ENCODE measurements around the gene CDK5RAP2. TPM values are rescaled to one million over a fixed set of nuclear protein-coding genes. Genes with fewer than 3 reads are reported as not detected.
A peak's percentile ranks its signal among the peaks of the same experiment; 100 is the strongest.
"Not testable (repeated sequence)": the region's sequence is repeated elsewhere in the genome, so short reads cannot be mapped to it uniquely, and the experiment has no call there.

CDK5RAP2 gene
- 48.2 TPM for total RNA-seq
- long read RNA-seq, full-length matches to known transcripts: 2 of 49 reads
- long read RNA-seq, partial matches to known transcripts: 26 of 49 reads
- long read RNA-seq, other reads (novel, unspliced or antisense): 21 of 49 reads

DNA sequence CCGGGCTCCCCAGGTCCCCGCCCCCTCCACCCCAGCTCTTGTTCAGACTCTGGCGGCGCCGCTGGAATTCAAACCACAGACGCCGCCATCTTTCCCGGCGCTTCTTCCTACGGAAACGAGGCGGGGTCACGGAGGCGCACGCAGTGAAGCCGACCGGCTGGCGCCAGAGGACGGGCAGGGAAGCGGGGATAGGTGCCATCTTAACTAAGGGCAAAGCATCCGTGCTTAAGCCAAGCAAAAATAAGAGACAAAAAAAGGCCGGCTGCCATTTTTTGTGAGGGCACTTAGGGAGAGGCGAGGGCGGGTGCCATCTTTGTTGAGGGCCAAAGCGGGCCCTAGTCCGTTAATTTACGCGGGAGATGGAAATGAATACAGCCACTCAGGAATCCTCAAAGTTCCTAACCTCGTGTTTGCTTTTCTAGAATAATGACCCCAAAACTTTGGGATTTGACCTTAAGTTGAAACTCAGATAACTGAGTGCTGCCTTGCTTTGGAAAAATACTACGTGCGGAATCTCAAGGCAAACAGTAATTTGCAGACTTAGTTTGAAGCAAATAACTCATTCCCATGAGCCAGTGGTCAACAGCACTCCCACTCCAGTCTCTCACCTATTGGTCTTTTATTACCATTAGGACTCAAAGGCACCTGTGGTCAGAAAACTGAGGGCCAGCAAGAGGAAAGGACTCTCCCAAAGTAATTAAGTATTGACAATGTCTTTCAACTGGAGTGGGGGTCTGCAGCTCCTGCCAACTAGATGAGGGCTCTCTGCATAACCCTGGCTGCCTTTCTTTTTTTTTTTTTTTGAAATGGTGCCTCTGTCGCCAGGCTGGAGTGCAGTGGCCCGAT is at the start of gene CDK5RAP2:
Gene CDK5RAP2, minus strand, starts transcription at position 117 of the 846 bp plus-strand sequence. CDS start 189 bp downstream, outside the sequence.
- intact Hi-C loops (cut with DNase I): no loop called here
- DNase-seq (ENCODE audit: low spot score): peak; percentile 97

DNA sequence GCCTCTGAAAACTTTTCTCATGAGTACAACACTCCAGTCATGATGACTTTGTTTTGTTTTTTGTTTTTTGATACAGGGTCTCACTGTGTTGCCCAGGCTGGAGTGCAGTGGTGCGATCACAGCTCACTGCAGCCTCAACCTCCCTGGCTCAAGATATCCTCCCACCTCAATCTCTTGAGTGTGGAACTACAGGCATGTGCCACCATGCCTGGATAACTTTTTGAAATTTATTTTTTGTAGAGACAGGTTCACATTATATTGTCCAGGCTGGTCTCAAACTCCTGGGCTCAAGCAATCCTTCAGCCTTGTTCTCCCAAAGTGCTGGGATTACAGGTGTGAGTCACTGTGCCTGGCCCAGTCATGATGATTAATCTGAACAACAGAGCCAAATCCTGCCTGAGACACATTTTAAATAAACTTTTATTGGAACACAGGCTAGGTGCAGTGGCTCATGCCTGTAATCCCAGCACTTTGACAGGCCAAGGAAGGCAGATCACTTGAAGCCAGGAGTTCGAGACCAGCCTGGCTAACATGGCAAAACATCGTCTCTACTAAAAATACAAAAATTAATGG is 49.0 kb upstream of the CDK5RAP2 start:
- intact Hi-C loops (cut with DNase I): not testable (repeated sequence)

DNA sequence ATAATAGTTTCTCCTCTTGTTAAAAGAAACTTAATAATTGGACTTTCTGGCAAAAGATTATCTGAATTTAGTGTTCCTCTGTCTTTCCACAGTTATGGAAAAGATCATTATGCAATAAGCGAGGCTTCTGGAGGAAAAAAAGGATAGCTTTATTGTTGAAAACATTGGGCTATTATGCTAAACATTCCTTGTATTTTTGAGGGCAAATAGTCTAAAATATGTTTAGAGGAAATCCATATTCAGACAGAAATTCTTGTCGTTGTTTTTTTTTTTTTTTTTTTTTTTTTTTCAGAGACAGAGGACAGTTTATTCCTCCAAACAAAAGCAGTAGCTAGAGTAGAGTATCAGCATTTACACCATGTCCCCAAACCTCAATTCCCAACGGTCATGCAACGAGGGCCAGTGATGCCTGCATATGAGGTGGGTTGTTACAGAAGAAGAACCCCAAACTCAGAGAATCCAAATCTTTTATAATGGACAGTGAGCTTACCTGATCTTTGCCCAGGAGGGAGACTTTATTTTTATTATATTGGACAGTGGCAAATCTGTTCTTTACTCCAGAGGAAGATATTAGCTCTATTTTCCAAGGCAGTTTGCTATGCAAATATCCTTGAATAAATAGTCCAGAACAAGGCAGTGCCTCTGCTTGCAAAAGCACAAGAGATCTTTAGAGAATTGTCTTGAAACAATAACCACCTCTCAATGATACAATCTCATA is 48.4 kb upstream of the CDK5RAP2 start:
- intact Hi-C loops (cut with DNase I): no loop called here
- DNase-seq (ENCODE audit: low spot score): no peak

More for the DNA sequence above, 49.0 kb upstream of the CDK5RAP2 start:
- not testable (repeated sequence) for DNase-seq (ENCODE audit: low spot score)

DNA sequence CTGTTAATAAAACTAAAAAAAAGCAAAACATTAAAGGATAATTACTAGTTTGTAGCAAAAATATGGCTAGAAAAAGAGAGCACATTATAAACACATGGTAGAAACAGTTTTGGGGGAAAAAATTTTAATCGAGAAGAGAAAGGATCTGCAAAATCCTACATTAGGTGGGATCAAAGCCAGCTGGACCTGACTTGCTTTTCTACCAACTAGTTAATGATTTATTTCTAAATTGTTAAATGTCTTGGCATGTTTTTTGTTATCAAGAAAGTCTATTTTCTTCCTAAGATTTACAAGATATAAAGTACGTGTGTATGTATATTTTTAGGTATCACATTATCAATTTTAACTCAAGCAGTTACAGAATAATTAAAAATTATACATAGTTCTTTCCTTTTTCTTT is 47.1 kb upstream of the CDK5RAP2 start:
- intact Hi-C loops (cut with DNase I): no loop called here
- no peak for DNase-seq (ENCODE audit: low spot score)

DNA sequence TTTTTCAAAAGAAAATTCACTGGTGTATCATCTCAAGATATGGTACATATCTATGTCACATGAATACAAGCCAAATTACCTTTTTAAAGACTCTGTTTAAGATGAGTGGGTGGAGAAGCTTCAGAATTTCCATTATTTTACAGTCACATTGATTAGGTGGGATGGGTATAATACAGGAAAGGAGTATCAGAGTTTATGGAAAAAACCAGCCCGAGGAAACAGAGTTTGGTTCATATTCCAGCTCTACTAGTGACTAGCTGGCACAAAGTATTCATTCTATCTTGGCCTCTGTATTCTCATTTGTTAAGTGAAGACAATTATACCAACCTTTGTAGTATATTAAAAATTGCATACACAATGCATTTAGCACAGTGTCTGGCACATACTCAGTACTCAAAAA is 46.5 kb upstream of the CDK5RAP2 start:
- no peak for DNase-seq (ENCODE audit: low spot score)
- intact Hi-C loops (cut with DNase I): no loop called here

DNA sequence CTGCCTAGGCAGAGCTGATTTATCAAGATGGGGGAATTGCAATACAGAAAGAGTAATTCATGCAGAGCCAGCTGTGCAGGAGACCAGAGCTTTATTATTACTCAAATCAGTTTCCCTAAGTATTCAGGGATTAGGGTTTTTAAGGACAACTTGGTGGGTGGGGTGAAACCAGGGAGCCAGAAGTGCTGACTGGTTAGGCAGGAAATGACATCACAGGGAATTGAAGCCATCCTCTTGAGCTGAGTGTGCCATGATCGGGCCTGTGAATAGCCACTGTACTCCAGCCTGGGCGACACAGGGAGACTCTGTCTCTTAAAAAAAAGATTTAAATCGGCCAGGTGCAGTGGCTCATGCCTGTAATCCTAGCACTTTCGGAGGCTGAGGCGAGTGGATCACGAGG is 45.3 kb upstream of the CDK5RAP2 start:
- intact Hi-C loops (cut with DNase I): no loop called here
- DNase-seq (ENCODE audit: low spot score): no peak

DNA sequence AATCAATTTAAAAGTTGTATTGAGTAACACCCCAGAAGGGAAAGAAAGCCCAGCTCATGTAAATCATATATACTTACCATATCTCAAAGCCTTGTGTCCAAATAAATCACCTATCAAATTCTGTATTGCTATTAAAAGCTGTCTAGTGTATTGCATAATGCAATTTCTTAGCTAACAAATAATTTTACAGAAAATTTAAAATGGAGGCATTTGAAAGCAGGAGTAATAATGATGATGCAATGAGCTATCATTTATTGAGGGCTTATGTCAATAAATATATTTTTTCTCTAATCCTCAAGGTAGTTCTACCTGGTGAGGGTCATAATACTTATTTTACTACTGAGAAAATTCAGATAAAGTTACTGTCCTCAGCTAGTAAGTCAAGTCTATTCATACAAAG is 42.8 kb upstream of the CDK5RAP2 start:
- intact Hi-C loops (cut with DNase I): no loop called here

DNA sequence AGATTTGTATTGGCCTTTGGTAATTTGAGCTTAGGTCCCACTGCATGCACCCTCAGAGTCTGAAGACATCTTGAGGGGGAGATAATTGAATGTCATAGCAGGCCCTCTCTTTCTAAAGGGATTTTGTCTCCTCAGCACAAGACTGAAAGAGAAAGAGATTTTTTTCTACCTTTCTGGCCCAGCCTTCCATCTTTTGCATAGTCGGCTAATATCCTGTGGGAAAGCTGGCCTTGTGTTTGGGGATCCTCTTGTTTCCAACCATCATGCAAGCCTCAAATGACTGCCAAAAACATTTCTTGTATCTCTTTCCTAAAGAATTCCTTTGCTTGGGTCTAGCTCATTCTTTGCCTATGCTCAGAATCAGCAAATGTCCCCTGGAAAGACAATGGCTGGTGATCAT is 42.0 kb upstream of the CDK5RAP2 start:
- intact Hi-C loops (cut with DNase I): no loop called here
- DNase-seq (ENCODE audit: low spot score): no peak

More for the DNA sequence above, 42.8 kb upstream of the CDK5RAP2 start:
- no peak for DNase-seq (ENCODE audit: low spot score)

DNA sequence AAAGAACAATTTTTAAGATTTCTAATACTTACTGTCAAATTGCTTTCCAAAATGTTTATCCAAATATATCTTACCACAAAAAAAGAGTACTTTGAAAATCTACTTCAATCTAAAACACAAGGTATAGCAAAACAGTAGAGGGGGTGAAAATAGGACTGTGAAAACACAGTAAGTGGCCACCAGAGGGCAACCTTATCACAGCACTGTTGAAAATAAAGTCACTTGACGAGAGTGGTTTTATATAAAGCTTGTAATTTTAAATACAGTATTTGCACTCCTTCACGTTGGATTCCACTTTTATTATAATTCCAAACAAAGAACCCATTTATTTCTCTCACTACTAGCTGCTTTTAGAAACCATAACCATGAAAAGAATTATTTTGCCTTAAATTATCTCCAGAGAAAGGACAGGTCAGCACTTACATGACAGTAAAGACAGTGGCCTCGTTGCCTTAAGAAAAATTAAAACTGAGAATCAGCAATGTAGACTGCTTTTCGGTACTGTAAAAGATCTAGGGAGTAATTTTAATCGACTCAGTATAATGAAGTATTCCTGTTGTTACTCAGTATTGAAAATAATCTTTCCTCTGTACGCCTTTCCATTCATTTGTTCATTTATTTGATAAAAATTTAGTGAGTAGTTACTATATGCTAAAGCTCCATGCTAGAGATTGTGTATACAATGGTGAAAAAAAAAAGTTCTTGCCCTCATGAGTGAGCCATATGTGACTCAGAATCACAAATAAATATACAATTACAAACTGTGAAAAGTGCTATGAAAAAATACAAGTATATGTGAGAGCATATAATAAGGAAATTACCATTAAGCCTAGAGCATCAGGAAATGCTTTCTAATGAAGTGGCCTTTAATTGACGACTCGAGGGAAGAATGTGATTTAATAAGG is 40.0 kb upstream of the CDK5RAP2 start:
- DNase-seq (ENCODE audit: low spot score): no peak
- intact Hi-C loops (cut with DNase I): no loop called here

DNA sequence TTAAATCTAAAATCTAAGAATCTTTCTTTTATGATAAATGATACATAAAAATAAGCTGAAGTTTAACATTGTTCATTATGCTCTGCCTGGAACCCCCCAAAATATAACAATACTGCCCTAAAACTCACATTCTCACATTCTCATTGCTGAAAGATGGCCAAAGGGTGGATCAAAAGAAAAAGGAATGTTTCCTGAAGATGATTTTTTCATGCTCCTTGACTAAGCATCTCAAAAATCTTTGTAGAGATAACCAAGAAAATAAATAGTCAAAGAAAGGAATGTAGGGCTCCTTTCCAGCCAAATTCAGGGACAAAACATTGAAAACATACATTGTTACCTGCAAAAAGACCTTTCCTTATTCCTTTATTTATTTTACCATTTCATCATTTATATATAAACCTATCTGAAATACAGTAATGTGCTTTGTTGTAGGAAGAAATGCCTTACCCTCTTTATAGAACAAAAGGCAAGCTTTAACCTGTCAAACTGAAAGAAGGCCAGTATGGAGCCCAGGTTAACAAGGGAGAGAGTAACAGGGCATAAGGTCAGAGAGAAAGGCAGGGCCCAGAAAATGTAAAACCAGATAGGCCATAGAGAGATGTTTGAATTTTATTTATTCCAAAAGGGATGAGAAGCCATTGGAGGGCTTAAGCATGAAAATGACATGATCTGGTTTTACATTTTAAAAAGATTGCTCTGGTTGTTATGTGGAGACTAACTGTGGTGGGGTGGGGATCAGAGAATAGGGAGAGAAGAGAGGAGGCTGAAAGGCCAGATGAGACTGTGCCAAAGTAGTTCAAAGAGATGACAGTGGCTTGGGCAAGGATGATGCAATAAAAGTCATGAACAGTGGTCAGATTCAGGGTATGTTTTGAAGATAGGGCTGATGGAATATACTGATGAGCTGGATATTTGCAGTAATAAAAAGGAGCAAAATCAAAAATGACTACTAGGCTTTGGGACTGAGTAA is 37.3 kb upstream of the CDK5RAP2 start:
- DNase-seq (ENCODE audit: low spot score): no peak
- intact Hi-C loops (cut with DNase I): no loop called here

DNA sequence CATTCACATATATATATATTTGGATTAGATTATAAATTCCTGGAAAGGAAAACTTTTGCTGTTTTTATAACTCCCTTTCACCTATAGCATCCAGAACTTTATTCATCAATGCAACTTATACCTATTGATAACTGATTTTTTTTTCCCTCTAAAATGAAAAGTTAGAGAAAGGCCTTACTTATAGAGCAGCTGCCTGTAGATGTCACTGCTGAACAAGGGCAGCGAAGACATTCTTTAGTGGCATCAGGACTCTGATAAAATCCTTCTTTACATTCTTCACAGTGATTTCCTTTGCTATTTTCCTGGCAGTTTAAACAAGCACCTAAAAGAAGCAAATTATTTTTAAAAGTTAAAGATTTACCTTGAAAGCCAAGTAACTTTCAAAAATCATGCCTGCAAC is 32.3 kb upstream of the CDK5RAP2 start:
- intact Hi-C loops (cut with DNase I): no loop called here
- DNase-seq (ENCODE audit: low spot score): no peak

DNA sequence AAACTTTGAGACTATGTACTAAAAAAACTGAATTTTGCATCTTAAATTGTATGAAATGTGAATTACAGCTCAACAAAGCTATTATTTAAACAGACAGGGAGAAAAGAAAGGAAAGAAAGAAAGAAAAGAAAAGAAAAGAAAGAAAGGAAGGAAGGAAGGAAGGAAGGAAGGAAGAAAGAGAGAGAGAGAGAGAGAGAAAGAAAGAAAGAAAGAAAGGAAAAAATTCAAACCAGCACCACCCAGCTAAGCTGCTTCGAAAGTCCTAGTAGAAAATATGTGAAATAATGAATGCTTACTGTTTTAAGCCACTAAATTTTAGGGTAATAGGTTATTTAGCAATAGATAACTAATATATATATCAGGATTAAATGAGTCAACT is 31.7 kb upstream of the CDK5RAP2 start:
- DNase-seq (ENCODE audit: low spot score): no peak
- intact Hi-C loops (cut with DNase I): no loop called here

DNA sequence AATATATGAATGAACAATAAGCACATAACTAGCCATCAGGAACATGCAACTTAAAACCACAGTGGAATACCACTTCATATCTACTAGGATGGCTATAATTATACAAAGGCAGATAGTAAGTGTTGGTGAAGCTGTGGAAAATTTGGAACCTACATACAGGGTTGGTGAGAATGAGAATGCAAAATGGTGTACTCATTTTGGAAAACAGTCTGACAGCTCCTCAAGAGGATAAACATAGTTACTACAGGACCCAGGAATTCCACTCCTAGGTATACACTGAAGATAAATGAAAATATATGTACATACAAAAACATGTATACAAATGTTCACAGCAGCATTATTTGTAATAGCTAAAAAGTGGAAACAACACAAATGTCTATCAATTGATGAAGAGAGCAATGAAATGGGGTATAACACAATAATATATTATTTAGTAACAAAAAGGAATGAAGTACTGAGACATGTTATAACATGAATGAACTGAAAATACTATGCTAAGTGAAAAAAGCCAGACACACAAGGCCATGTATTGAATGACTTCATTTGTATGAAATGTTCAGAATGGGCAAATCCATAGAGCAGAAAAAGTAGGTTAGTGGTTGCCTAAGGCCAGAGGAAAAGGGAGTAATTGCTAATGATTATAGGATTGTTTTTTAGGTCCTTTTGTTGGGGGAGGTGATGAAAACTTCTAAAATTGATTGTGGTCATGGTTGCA is 31.2 kb upstream of the CDK5RAP2 start:
- intact Hi-C loops (cut with DNase I): no loop called here
- no peak for DNase-seq (ENCODE audit: low spot score)

DNA sequence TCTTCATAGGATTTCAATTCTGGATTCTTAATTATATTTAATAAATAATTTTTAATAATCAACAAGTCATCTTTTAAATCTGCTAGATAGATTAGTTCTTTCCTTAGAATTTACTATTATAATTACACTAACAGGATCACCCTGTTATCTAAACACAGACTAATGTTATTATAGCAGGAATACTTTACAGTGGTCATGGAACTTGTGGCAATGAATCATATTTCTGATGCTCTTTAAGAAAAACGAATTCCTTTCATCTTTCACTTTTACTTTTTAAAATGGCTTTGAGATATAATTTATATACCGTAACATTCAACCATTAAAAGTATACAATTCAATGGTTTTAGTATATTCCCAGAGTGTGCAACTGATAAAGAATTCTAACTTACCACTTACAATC is 29.7 kb upstream of the CDK5RAP2 start:
- DNase-seq (ENCODE audit: low spot score): no peak
- intact Hi-C loops (cut with DNase I): no loop called here

DNA sequence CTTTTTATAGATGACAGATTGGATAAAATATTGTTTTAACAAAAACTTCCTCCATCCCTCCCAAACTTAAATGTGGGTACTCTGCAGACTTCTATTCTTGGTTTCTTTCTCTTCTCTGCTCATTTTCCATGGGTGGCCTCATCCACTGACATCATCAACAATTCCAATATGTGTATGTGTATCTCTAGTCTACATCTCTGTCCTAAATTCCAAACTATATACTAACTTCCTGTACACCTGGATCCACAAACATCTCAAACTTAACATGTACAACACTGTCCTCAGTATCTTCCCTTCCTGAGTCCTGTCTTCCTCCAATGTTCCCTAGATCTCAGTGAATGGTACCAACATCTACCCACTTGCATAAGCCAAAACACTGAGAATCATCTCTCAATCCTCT is 28.5 kb upstream of the CDK5RAP2 start:
- intact Hi-C loops (cut with DNase I): no loop called here
- DNase-seq (ENCODE audit: low spot score): no peak

DNA sequence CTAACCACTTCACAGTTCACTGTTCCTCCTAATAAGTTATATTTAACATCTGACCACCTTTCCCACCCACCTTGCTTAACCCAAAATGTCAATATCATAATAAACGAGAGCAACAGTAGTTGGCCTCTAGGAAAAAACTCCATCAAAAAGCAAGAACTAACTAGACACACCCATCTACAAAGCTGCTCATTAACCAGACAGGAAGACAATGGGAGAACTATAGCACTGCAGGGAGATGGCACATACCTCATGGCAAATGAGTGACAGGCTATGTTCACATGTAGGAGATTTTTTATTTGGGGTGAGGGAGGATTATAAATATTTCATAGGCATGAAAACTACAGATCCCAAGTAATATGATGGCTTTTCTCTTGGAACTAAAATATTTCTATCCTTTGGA is 23.6 kb upstream of the CDK5RAP2 start:
- intact Hi-C loops (cut with DNase I): no loop called here

DNA sequence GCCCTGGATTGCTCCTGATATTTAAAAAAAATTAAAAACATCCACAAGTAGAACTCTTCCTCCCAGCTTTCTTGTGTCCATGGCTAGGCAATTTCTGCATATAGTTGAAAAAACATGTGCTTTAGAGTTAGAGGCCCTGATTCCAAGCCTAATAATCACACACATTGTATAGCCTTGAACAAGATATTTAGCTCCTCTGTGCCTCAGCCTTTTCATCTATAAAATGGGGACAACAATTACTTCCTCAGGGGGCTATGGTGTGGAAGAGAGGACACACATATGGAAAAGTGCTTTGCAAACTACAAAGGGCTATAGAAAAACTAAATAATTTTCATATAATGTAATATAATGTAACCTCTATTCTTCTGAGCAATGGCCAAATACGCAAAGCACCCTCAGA is 23.0 kb upstream of the CDK5RAP2 start:
- intact Hi-C loops (cut with DNase I): no loop called here
- no peak for DNase-seq (ENCODE audit: low spot score)

More for the DNA sequence above, 23.6 kb upstream of the CDK5RAP2 start:
- no peak for DNase-seq (ENCODE audit: low spot score)

DNA sequence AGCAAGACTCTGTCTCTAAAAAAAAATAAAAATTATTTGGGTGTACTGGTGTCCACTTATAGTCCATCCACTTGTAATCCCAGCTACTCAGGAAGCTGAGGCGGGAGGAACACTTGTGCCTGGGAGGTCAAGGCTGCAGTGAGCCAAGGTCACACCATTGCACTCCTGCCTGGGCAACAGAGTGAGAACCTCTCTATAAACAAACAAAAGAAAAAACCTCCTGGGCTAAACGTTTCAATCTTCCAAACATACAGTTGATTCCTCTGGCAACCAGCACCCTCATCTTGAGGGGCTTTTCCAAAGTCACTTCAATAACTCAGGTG is 13.9 kb upstream of the CDK5RAP2 start:
- DNase-seq (ENCODE audit: low spot score): no peak
- intact Hi-C loops (cut with DNase I): no loop called here
